Nucleus accumbens (tissue), 56 donors: Measurements from ENCODE around the gene SLC35F3.

Source experiments
- DNase-seq, 56 donors: peaks; one replicate each; lab custom pipeline; 2025; lab: John Stamatoyannopoulos, UW

Gene SLC35F3

DNA sequence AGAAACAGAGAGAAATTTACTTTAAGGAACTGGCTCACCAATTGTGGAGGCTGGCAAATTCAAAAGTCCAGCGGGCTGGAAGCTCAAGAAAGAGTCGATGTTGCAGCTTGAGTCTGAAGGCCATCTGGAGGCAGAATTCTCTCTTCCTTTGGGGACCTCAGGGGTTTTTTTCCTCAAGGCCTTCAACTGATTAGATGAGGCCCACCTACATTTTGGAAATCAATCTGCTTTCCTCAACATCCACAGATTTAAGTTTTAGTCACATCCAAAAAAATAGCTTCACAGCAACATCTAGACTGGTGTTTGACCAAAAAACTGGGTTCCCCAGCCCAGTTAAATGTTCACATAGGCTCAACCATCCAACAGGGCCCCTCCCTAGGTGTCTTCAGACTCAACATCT is 114.9 kb downstream of the SLC35F3 start:
- DNase-seq, result no peak

DNA sequence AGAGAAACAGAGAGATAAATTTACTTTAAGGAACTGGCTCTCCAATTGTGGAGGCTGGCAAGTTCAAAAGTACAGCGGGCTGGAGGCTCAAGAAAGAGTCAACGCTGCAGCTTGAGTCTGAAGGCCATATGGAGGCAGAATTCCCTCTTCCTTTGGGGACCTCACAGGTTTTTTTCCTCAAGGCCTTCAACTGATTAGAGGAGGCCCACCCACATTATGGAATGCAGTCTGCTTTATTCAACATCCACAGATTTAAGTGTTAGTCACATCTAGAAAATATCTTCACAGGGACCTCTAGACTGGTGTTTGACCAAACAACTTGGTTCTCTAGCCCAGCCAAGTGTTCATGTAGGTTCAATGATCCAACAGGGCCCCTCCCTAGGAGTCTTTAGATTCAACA is 117.8 kb downstream of the SLC35F3 start:
- DNase-seq, result no peak

DNA sequence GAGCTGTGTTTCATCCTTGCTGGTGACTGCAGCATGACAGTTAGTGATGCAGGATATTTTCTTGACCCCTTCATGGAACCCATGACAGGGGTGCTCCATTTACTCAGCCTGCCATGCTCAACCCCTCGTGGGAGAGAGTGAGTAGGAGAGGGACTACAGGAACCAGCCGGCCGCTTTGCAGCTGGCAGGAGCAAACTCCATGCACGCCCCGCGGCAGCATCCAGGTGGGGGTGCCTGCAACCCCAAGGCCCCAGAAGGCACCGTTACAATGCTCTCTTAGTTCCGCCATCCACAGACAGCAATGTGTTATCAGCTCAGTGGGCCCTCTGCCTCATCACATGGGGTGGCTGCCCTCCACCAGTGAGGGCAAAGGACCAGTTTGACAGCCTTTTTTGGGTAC is 135.1 kb downstream of the SLC35F3 start:
- no peak for DNase-seq

DNA sequence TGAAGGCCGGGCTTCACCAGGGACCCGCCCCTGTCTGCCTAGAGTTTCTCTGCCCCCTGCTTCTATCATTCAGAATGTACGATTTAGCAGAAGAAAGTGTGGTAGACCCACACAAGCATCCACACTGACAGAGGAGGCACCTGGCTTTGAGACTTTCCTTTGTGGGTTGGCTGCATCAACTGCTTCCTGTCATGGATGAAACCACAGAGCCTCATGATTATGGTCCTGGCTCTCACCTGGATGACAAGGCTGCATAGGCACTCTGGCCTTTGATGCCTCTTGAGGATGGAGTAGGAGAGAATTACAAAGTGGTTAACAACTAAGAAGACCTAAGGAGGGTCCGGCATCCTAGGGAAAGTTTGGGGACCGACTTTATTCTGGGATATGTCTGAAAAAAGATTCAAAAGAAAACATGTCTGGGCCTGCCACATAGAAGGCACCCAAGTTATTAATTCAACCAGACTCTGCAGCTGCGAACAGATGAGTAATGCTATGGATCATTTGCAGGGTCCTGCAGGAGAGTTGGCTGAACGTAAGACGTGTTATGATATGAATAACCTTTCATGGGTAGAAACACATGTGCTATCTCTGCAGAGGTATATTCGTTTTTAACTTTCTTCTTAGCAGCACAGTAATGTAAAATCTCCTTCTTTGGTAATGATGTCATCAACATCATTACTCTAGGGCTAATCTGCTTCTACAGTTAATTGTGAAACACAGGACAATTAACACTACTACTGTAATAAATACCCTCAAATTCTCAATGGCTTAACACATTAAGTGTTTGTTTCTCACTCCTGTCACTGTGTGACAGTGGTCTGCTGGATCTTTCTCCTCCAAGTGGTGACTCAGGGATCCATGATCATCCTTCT is 136.2 kb downstream of the SLC35F3 start:
- DNase-seq, result no peak

DNA sequence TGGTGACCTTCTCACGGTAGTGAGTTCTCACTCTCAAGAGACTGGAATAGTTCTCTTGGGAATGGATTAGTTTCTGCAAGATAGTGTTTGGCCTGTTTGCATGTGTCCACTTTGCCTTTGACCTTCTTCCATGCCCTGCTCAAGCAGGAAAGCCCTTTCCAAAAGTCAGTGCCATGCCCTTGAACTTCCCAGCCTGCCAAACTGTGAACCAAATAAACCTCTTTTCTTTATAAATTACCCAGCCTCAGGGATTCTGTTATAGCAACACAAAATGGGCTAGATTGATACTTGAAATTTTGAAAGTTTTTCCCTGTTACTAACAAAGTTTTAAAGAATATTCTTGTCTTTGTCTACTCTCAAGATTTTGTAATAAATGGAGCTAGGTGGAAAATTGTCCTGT is 139.6 kb downstream of the SLC35F3 start:
- no peak for DNase-seq

DNA sequence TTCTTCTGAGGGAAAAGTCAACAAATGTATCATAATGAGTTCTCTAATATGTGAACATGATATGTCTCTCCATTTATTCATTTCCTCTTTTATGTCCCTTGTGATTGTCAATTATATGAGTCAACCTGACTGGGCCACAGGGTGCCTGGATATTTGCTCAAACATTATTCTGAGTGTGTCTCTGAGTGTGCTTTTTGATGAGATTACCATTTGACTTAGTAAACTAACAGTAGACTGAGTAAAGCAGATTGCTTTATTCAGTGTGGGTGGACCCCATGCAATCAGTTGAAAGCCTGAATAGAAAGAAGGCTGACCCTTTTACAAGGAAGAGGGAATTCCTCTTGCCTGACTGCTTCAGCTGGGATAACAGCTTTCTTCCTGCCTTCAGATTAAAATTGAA is 142.6 kb downstream of the SLC35F3 start:
- DNase-seq, result no peak

DNA sequence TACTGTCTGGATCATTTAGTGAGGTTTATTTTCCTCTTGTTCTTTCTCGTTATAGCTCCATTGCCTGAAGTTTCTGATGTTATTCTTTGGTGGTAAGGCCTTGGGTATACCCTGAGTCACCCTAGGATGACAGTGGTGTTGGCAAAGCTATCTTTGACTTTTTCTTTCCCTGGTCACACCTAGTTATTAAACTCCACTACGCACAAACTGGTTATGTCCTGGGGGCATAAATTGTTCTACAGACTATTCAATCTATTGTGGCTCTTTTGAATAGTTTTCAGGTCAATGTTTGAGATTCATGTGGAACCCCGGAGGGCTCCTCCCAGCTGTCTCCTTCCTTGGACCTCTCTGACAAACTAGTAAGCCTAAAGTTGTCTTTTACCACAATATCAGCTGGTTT is 157.7 kb downstream of the SLC35F3 start:
- DNase-seq, result no peak

DNA sequence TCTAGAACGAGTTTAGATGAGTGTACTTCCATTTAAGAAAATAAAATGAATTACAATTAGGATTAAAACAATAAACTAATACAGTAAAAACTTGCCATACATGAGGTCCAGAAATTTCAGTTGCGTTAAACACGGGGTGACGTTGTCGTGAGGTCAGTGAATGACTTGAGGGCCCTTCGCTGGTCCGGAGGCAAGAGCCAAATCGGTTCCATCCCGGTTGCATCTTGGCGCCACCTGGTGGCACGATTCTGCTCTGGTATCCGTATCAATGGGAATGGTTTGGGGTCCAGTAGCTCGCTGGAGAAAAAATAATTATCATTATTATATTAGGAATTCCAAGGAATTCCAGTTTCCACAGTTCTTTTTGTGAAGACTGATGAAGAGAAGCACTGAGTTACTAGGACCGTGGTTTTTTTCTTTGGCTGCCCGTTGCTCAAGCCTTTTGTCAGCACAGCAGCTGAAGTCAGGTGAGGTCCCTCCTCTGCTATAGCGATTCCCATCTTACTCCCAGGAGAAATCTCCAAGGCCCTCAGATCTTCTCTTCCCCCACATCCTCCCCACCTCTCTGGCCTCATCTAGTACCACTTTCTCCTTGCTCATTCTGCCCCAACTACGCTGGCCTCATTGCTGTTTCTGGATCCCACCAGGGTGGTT is 161.4 kb downstream of the SLC35F3 start:
- DNase-seq, result peak in 38 of 56 donors; percentile 2 to 80 (median 33)

DNA sequence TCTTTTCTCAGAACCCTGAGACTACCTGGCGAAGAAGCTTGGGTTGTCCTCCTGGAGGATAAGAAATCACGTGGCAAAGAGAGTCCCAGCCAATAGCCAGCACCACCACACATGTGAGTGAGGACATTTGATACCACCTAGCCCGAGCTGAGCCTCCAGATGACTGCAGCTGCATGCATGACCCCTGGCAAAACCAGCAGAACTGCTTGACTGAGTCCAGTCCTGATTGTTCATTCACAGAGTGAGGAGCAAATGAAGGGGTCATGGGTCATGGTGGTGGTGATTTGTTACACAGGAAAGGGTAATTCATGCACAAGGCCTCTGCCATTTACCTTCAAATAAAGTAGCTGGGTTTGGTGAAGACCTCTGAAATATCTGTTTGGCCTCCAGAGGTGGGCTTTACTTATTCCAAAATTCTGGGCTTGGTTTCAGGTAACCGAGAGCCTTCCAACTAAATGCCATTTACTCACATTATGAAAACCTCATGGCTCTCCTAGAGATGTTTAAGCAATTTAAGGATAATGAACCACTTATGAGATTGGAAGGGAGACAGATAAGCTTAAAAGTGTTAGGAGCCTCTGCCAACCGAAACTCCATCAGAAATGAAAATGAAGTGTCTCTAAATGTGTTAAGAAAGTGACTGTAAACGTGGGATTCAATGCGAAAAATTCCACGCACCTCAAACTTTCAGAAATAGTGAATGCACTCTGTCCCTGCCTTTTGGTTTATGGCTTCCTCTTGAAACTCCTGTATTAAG is 163.3 kb downstream of the SLC35F3 start:
- no peak for DNase-seq

DNA sequence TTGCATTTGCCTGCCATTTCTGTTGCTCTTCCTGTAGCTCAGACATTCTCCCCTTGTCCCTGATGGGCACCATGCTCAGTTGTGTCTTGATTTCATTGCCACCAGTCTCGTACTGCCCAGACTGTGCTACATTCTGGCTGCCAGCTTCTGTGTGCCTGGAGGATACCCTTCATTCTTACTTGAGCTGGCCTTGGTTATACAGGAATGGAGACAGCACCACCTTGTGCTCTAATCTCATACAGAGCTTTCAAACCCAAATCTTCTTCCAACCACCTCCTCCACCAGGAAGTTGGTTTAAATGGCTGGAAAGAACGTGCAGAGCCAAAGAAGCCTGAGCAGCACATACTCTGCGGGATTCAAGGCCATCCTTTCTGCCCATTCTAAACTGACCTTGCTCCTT is 165.3 kb downstream of the SLC35F3 start:
- no peak for DNase-seq

DNA sequence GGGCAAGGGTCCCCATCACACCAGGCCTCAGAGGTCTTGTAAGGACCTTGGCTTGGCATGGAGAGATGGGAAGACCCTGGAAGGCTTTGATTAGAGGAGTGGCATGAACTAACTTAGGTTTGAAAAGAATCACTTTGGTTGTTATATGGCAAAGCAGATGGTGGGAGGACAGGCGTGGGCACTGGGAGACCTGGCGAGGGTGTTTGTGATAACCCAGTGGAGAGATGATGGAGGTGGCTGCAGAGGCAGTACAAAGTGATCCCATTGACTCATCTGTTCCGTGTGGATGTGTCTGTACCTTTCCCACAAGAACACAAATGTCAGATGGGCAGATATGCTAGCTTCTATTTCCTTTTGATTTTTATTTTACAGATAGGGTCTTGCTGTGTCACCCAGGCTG is 168.3 kb downstream of the SLC35F3 start:
- DNase-seq, result peak in 24 of 56 donors; percentile 3 to 76 (median 40)

DNA sequence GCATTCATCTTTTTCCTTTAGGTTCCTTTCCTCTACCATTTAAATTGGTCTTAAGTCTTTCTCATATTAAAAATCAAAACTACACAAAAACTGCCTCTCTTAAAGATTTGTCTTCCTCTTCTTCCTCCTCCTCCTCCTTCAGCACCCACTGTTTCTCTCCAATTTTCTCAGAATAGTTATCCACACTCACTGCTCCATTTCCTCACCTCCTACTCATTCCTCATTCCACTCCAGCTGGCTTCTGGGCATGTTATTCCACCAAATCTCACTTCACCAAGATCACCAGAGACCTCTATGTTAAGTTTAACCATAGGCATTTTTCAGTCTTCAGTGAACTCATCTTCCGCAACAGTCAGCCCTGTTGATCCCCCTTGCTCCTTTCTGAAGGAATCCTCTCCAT is 173.7 kb downstream of the SLC35F3 start:
- DNase-seq, result no peak

DNA sequence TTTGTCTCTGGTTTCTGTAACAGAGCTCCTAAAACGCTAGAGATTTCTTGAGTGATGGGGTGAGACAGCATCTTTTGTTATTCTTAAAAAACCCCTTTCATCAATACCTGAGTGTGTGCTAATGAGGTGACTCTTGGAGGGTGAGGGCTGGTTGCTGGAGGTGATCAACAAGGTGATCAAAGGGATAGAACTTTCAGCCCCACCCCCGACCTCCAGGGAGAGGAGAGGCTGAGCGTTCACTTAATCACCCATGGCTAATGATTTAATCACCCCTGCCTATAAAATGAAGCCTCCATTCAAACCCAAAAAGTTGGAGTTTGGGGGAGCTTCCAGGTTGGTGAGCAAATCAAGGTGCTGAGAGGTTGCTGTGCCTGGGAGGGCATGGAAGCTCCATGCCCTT is 175.4 kb downstream of the SLC35F3 start:
- no peak for DNase-seq

DNA sequence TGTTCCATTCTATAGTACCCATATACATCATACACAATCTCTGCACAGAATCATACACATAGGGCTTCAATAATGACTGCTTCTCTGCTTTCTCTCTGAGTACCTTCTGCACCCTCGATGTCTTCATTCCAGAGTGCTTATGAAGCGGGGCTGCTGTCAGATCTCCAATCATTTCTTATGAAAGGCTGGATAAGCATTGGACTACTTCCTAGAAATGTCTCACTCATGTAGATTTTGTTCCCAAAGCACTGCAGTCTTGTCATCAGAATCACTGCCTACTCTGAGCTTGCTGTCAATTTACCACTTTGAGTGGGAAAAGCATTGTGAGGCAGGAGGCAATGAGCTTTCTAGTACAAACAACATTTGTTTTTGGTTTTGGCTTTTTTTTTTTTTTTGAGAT is 179.0 kb downstream of the SLC35F3 start:
- DNase-seq, result peak in 6 of 56 donors; percentile 11 to 41 (median 24)

DNA sequence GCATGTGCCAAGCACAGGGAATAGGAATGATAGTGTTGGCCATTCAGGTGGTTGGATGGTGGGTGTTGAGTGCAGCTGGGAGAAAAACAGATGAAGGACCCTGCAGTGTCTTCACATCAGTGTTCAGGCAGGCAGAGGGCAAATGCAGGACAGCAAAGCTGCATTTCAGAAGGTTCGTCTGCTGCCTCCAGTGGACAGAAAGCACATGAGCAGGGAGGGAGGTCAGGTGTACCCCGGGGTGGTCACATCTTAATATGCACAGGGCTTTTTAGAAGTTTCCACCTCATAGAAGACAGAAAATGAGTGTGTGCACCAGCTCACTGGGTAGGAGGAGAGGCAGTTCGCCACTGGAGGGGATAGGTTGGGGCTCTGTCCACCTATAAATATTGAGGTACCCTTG is 184.9 kb downstream of the SLC35F3 start:
- DNase-seq, result no peak

DNA sequence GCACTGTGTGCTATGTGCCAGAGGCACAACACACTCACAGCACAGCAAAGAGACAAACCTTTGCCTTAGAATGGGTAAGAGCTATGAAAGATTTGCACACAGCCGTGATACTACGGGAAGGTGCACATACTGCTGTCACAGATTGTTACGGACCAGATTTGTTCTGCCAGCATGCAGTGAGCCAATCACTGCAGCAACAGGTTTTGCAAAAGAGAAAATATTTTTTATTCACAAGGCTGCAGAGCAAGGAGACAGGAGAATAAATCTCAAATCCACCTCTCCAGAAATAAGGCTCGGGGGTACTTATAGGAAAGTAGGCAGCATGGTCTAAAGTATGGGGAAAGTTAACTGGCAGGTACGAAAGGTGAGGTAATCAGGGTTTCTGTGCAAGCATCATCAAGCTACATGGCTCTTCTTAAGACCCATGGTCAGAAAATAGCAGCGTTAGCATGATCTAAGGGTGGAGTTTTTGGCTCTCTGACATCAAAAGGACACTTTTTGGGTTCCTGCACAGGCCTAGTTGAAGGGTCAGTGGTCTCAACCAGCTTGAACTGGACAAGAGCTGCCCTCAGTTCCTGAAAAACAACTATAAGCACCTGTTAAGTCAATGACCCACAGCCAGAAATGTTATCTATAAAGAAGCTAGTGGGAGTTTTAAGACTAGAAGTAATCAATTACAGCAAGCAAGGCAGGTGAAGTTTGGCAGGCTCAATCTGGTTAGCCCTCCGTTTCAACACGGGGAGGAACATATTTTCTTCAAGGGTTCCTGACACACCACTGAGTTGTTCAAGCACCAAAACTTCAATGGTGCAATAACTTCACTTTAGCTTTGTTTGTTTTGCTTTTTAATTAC is 186.0 kb downstream of the SLC35F3 start:
- no peak for DNase-seq

DNA sequence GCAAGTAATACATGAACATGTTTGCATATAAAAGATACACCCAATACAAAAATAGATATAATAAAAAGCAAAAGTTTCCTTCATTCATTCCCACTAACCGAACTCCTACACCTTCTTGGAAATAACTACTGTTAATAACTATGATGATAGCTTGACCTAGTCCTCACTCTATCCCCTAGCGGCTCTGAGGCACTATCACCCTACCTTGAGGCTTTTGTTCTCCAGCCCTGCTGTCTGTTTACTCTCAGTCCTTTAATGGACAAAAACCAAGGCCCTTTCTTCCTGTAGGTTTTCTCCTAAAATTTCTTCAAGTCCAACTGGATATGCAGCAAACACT is 186.6 kb downstream of the SLC35F3 start:
- no peak for DNase-seq

DNA sequence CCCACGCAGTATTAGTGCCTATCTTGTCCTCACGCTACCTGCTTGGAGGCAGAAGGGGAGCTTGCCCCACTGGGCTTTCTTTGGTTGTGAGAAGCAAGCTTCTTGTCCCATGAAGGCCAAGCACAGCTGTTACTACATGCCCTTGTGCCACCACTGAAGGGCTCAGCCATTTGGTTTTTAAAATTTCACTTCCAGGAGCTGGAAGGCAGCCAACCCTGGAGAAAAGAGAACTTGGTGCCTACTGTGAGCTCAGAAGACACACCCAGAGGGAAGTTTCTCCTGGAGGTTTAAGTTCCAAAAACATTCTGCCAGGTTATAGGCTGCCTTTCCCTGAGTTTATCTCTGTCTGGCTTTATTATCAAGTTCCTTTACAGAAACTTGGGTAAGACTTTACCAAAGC is 187.4 kb downstream of the SLC35F3 start:
- DNase-seq, result no peak

DNA sequence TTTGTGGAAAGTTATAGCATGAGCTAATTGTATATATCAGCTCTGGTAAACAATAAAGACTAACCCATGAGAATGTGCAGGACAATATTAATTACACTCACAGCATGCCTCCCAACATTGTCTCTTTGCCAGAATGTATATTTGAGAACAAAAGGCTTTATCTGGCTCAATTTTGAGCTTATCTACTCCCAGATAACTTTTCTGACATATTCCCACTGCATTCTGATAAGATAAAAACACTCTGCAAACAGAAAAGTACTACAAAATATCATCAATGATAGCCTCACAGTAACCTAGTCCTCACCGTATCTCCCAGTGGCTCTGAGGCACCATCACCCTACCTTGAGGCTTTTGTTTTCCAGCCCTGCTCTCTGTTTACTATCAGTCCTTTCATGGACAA is 188.6 kb downstream of the SLC35F3 start:
- no peak for DNase-seq

DNA sequence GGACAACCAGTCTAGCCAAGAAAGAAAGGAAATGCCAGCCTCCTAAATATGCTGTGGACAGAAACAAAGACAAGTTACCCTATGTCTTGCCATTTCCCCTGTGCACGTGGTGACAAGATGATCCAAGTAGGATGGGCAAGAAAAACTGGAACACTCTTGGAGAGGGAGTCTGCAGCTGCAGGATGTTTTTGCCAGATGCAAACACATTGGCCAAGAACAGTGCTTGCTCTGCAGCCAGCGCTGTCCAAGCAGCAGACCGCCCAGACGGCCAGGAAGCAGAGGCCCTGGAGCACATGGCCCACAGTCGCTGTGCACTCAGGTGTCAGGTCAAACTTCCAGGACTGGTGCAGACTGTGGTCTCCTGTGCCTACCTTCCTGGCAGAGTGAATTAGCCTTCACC is 189.3 kb downstream of the SLC35F3 start:
- DNase-seq, result peak in 7 of 56 donors; percentile 3 to 36 (median 14)

DNA sequence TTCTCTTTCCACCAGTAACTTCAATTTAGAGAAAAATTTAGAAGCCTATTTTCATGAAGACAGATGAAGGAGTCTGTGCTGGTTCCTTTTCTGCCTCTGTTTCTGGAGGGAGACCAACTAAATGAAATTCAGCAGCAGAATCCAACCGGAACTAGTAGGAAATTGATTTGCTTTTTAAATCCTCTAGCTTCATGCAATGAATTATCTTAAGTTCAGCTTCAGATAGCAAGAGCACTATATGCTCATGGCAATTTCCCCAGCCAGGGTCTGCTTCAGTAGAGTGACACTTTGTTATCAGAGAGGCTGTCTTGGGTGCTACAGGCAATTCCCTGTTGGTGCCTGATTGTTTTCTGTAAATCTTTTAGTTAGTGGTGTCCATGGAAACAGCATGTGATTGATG is 189.7 kb downstream of the SLC35F3 start:
- no peak for DNase-seq
